Spleen (tissue), 11 donors: Measurements from ENCODE around the gene NDUFC1. TPM values are rescaled to one million over a fixed set of nuclear protein-coding genes. Genes with fewer than 3 reads are reported as not detected.

Source experiments
- DNase-seq: peaks from one replicate; pipeline ENCODE4 v3.0.0-alpha.2; 2020
- H3K27ac ChIP-seq, 8 donors: fragments of 200-600 bp; sonication (generic) in 7 of 8; 1 replicate in 4 of 8; 2 replicates in 4 of 8; pipeline versions ENCODE4 v1.5.0 to v1.8.0; 2016 to 2021; ENCODE audit warnings: inconsistent platforms in 4 of 8, mild to moderate bottlenecking in 4 of 8, moderate library complexity in 1 of 8
- H3K27me3 ChIP-seq, 7 donors: fragments of 200-600 bp; sonication (generic) in 6 of 7; replicated peaks in 1 of 7; 1 replicate in 4 of 7; 2 replicates in 3 of 7; pipeline versions ENCODE4 v1.5.0 to v1.8.0; 2016 to 2021; ENCODE audit warnings: inconsistent platforms in 3 of 7, mild to moderate bottlenecking in 1 of 7
- H3K36me3 ChIP-seq, 6 donors: fragments of 200-600 bp; sonication (generic) in 5 of 6; 1 replicate in 4 of 6; 2 replicates in 2 of 6; pipeline versions ENCODE4 v1.5.0 to v1.8.0; 2016 to 2021; ENCODE audit warnings: inconsistent platforms in 2 of 6
- H3K4me1 ChIP-seq, 6 donors: fragments of 200-600 bp; sonication (generic) in 5 of 6; 1 replicate in 3 of 6; 2 replicates in 3 of 6; pipeline versions ENCODE4 v1.5.0 to v1.8.0; 2016 to 2021; ENCODE audit warnings: inconsistent platforms in 3 of 6
- H3K4me3 ChIP-seq, 8 donors: fragments of 200-600 bp; sonication (generic) in 7 of 8; 1 replicate in 4 of 8; 2 replicates in 4 of 8; pipeline versions ENCODE4 v1.5.0 to v1.8.0; 2016 to 2021; ENCODE audit warnings: inconsistent platforms in 4 of 8, mild to moderate bottlenecking in 4 of 8, moderate library complexity in 2 of 8
- H3K9me3 ChIP-seq, 8 donors: fragments of 200-600 bp; sonication (generic) in 7 of 8; 1 replicate in 4 of 8; 2 replicates in 4 of 8; pipeline versions ENCODE4 v1.5.0 to v1.8.0; 2016 to 2021; ENCODE audit warnings: inconsistent platforms in 4 of 8
- POLR2A ChIP-seq, 3 donors: fragments of 450-650 bp; IDR thresholded peaks; one replicate each; pipeline ENCODE4 v1.5.1; 2017; ENCODE audit warnings: antibody characterized with exemption in 3 of 3, mild to moderate bottlenecking in 1 of 3
- POLR2AphosphoS5 ChIP-seq, 3 donors: sonication (generic); formaldehyde crosslinking; IDR thresholded peaks; one replicate each; pipeline ENCODE4 v1.5.1; 2017; ENCODE audit warnings: antibody characterized with exemption in 3 of 3
- WGBS, 5 donors: extraction: QIAGEN DNeasy Blood & Tissue Kit in 3 of 5; methylation state at CpG; one replicate each; pipeline versions ENCODE4 v1.1.5 to v1.1.7; 2013 to 2018; 5-methylcytosine and 5-hydroxymethylcytosine counted together
- intact Hi-C: fragments of 100-400 bp; cut with DNase I; formaldehyde crosslinking; loops from one replicate; pipeline ENCODE4 v1.15.0; 2023; ENCODE audit warnings: low total_unique reads
- polyA plus RNA-seq, 3 donors: library from polyadenylated mRNA; stranded (reverse); fragments of 200-250 nt; gene quantifications; one replicate each; pipeline ENCODE4 v1.2.1, GENCODE V29; 2013
- total RNA-seq, 7 donors: library from RNA; depleted of rRNA in 3 of 7; stranded (reverse); fragments of >200 nt in 3 of 7; fragmentation: NEBNext Ultra II Directional in 4 of 7; extraction: Animal tissue kit (Norgen Biotek cat#: 25700) in 4 of 7; gene quantifications; one replicate each; pipeline versions ENCODE4 v1.1.0 to v1.2.1, GENCODE V29; 2016 to 2021
- TF ChIP-seq, protein P1 (sequence below), 11 experiments: fragments of 200-600 bp in 7 of 11; fragments of 450-650 bp in 4 of 11; sonication (generic) in 4 of 11; IDR thresholded peaks in 8 of 11; conservative IDR thresholded peaks in 3 of 11; 1 replicate in 7 of 11; 2 replicates in 4 of 11; pipeline versions ENCODE4 v1.4.0 to v1.8.0; 2016 to 2021; ENCODE audit warnings: antibody characterized with exemption in 11 of 11, inconsistent platforms in 4 of 11, mild to moderate bottlenecking in 1 of 11
- donor health status: healthy with polysubstance abuse.
- donor health status: DM: no; HTN: no; CAD: no; lungs with moderate emphysema.
- donor health status: DM: no; HTN: no; CAD: no.
- donor health status: Bipolar disorder and iron deficiency.
- donor health status: healthy.
- donor health status: DM: no; HTN: no; CAD: no.
- donor health status: DM: yes; HTN: yes; CAD: no.

The NDUFC1 gene
- total and polyA plus RNA-seq, 10 donors, result 27.8 to 92.8 (median 46.3) TPM

DNA sequence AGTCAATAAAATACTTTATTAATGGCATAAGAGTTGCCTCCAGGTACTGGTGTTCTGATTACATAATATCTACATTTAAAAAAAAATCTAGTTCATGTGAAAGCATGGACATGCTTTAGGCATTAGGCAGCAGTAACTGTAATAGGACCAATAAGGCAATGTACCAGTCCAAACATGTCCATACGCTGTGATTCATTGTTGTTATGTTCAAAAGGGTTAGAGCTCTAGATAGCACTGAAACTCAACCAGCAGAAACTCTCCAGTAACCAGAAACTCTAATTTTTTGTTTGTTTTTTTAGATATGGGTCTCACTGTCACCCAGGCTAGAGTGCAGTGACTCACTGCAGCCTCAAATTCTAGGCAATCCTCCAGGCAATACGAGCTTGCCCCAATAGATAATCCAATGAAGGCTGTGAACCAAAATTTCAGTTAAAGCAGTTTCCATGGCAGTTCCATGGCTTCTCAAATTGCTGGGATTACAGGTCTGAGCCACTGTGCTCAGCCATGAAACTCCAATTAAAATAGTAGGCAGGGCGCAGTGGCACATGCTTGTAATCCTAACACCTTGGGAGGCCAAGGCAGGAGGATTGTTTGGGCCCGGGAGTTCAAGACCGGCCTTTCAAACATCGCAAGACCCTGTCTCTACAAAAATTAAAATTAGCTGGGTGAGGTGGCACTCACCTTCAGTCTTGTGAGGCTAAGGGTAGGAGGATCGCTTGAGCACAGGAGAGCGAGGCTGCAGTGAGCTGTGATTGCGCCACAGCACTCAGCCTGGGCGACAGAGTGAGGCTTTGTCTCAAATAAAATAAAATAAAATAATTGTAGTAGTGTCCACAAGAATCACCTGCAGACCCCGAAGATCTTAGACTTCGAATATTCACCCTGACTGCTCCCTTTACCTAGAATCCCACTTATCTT lies 58.6 kb downstream of the NDUFC1 start:
- 89 to 97% (median 93%) methylated on average over 12 of the region's 12 CpGs for WGBS, 5 donors
- DNase-seq, result no peak
- Histone ChIP-seq H3K4me3 (no peak overlapping the region), H3K4me1 (peaks cover 0 to 13% (median 0%) of the 10 kb centered on the region in 6 donors), H3K27me3 (no peaks in the 10 kb centered on the region), H3K9me3 (peaks cover 0 to 7% (median 1%) of the 10 kb centered on the region in 8 donors), H3K36me3 (no peaks in the 10 kb centered on the region), H3K27ac (no peak overlapping the region)
- TF ChIP-seq, protein P1, sequence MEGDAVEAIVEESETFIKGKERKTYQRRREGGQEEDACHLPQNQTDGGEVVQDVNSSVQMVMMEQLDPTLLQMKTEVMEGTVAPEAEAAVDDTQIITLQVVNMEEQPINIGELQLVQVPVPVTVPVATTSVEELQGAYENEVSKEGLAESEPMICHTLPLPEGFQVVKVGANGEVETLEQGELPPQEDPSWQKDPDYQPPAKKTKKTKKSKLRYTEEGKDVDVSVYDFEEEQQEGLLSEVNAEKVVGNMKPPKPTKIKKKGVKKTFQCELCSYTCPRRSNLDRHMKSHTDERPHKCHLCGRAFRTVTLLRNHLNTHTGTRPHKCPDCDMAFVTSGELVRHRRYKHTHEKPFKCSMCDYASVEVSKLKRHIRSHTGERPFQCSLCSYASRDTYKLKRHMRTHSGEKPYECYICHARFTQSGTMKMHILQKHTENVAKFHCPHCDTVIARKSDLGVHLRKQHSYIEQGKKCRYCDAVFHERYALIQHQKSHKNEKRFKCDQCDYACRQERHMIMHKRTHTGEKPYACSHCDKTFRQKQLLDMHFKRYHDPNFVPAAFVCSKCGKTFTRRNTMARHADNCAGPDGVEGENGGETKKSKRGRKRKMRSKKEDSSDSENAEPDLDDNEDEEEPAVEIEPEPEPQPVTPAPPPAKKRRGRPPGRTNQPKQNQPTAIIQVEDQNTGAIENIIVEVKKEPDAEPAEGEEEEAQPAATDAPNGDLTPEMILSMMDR (IDR thresholded peaks at IDR 0.05 in 8 of 11, conservative IDR thresholded peaks at IDR 0.05 in 3 of 11), result no peak
- TF ChIP-seq POLR2A (IDR thresholded peaks at IDR 0.05) (no peak), POLR2AphosphoS5 (IDR thresholded peaks at IDR 0.05) (no peak)
- intact Hi-C loops, result no loop called here

DNA sequence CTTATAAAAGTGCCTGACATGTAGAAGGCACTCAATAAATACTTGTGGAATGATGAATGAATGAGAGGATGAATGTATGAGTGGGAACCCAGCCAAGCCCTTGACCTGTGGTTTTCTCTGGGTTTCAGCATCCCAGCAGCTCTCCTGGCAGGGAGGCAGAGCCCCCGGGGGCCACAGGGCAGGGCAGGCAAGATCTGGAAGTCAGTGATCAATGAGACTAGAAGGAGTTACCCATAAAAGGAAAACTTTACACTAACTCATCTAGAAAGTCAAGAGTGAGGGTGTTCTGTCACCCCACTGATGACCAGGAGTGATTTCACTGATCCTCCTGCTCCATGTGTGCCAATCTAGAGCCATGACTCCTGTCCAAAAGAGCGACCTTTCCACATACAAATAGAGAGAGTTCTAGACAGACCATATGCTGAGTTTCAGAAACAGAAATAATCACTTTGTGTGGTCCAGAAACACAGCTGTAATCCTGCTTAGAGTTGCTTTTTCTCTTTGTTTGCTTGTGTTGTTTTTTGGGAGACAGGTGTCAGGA lies 59.7 kb downstream of the NDUFC1 start:
- Histone ChIP-seq H3K36me3 (no peaks in the 10 kb centered on the region), H3K9me3 (peaks cover 0 to 12% (median 1%) of the 10 kb centered on the region in 8 donors), H3K27me3 (no peaks in the 10 kb centered on the region), H3K4me1 (peaks cover 0 to 24% (median 6%) of the 10 kb centered on the region in 6 donors), H3K27ac (no peak overlapping the region), H3K4me3 (no peak overlapping the region)
- TF ChIP-seq POLR2A (IDR thresholded peaks at IDR 0.05), result no peak
- TF ChIP-seq, protein P1 (IDR thresholded peaks at IDR 0.05 in 8 of 11, conservative IDR thresholded peaks at IDR 0.05 in 3 of 11), result no peak
- TF ChIP-seq POLR2AphosphoS5 (IDR thresholded peaks at IDR 0.05), result no peak
- intact Hi-C loops, result no loop called here
- WGBS, 5 donors, result 56 to 85% (median 83%) methylated on average over 2 of the region's 2 CpGs
- no peak for DNase-seq

DNA sequence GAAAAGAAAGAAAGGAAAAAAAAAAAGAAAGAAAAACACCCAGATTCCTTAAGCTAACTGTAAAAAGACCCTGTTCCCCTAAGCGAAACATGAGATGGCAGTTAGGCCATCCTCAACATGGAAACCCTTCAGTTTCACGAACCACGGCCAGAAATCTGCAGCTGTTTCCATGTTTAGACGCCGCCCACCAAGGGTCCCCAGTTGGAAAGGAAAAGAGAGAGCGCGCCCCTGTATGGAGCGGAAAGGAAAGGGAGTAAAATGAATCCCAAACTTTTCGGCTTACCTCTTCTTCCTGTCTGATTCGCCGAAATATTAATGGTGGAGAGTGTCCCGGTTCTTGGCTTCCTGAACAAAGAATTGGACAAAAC lies 60.5 kb downstream of the NDUFC1 start:
- DNase-seq, result no peak
- H3K4me1 ChIP-seq, result peaks cover 0 to 27% (median 7%) of the 10 kb centered on the region in 6 donors
- H3K27me3 ChIP-seq, result no peaks in the 10 kb centered on the region
- no peaks in the 10 kb centered on the region for H3K36me3 ChIP-seq
- no peak overlapping the region for H3K27ac ChIP-seq
- H3K9me3 ChIP-seq, result peaks cover 0 to 12% (median 1%) of the 10 kb centered on the region in 8 donors
- H3K4me3 ChIP-seq, result no peak overlapping the region
- TF ChIP-seq, protein P1 (IDR thresholded peaks at IDR 0.05 in 8 of 11, conservative IDR thresholded peaks at IDR 0.05 in 3 of 11), result no peak
- TF ChIP-seq POLR2A (IDR thresholded peaks at IDR 0.05), result no peak
- TF ChIP-seq POLR2AphosphoS5 (IDR thresholded peaks at IDR 0.05), result no peak
- intact Hi-C loops, result no loop called here
- WGBS, 5 donors, result 92 to 96% (median 93%) methylated on average over 12 of the region's 12 CpGs
